Lower lobe of right lung (tissue), 2 donors: Measurements from ENCODE around the gene ITSN1. TPM values are rescaled to one million over a fixed set of nuclear protein-coding genes. Genes with fewer than 3 reads are reported as not detected.
"Not testable (repeated sequence)": the region's sequence is repeated elsewhere in the genome, so short reads cannot be mapped to it uniquely, and the experiment has no call there.

Experiments used
- ATAC-seq, 2 donors: fragments of 200-7000 bp; cut with Tn5 transposase; one replicate each; pipeline ENCODE4 v1.9.1; 2020 to 2022; ENCODE audit warnings: mild to moderate bottlenecking in 2 of 2, moderate library complexity in 2 of 2
- DNase-seq: peaks from one replicate; pipeline ENCODE4 v3.0.0-alpha.2; 2020
- H3K27ac ChIP-seq: fragments of 200-600 bp; one replicate; pipeline ENCODE4 v1.8.0; 2022
- H3K27me3 ChIP-seq: fragments of 200-600 bp; one replicate; pipeline ENCODE4 v1.8.0; 2022; ENCODE audit warnings: low read depth
- H3K36me3 ChIP-seq: fragments of 200-600 bp; one replicate; pipeline ENCODE4 v1.8.0; 2022; ENCODE audit warnings: mild to moderate bottlenecking
- H3K4me1 ChIP-seq: fragments of 200-600 bp; one replicate; pipeline ENCODE4 v1.8.0; 2022
- H3K4me3 ChIP-seq: fragments of 200-600 bp; one replicate; pipeline ENCODE4 v1.8.0; 2022; ENCODE audit warnings: mild to moderate bottlenecking
- H3K9me3 ChIP-seq: fragments of 200-600 bp; one replicate; pipeline ENCODE4 v1.8.0; 2022
- CTCF ChIP-seq: fragments of 200-600 bp; IDR thresholded peaks from one replicate; pipeline ENCODE4 v1.8.0; 2022; ENCODE audit warnings: antibody characterized with exemption, mild to moderate bottlenecking
- intact Hi-C: fragments of 100-400 bp; cut with DNase I; formaldehyde crosslinking; loops from one replicate; pipeline ENCODE4 v1.11.0; 2022
- total RNA-seq: library from RNA; stranded (reverse); fragmentation: NEBNext Ultra II Directional; extraction: Animal tissue kit (Norgen Biotek cat#: 25700); gene quantifications from one replicate; pipeline ENCODE4 v1.2.1, GENCODE V29; 2021
- donor health status: DM: no; HTN: yes; CAD: no; lungs with severe emphysema.

Gene ITSN1
- total RNA-seq, 1 donor from 2014 or later = 31.4 TPM

DNA sequence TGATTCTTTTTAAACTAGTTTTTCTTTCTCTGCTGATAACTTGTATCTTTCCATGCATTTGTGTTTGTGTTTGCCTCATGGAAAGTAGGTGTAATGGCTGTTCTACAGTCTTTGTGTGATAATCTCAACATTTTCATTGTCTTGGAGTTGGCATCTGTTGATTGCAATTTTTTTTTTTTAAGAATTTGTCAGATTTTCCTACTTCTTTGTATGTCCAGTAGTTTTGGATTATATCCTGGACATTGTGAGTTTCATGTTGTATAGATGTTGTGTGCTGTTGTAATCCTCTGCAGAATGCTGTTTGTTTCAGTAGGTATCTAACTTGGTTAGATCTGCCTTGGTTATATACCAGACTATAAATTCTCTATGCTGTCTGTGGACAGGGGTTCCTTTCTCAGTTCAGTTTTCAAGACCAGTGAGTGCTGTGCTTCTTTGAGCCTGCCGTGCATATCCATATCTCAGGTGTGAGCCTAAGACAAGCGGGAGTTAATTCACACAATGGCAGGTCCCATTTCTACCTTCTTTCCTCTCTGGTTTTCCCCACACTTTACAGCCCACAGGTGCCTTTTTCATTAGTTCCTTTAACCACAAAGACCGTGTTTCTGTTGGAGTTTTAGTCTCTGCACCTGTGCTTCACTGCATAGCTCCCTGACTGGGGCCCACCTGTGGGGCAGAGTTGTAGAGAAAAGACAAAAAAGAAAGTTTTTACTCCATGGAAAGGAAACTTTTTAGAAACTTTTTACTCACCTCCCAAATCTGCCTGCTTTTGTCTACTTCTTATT, 69.9 kb downstream of the ITSN1 start:
- TF ChIP-seq CTCF = no peak
- no peaks in the 10 kb centered on the region for H3K27me3 ChIP-seq
- peaks cover 4% of the 10 kb centered on the region for H3K4me1 ChIP-seq
- no peak overlapping the region for H3K27ac ChIP-seq
- ATAC-seq (no peak), DNase-seq (no peak)
- H3K4me3 ChIP-seq = no peak overlapping the region
- peaks cover 11% of the 10 kb centered on the region for H3K9me3 ChIP-seq
- no peaks in the 10 kb centered on the region for H3K36me3 ChIP-seq
- intact Hi-C loops = no loop called here

DNA sequence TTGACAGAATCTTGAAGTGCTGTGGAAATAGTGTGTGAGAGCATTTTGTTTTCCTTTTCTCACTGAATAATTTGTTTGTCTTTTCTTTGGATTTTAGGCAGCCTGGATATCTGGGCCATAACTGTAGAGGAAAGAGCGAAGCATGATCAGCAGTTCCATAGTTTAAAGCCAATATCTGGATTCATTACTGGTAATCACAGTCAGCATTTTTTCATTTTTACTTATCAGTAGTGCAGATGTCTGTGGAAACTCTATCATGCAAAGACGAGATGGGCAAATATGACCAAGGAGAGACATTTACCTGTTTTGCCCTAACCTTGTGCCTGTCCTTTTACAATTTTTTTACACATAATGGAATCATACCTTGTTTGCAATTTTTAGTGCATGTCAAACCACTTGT, 78.8 kb downstream of the ITSN1 start:
- TF ChIP-seq CTCF = no peak
- H3K4me1 ChIP-seq = no peaks in the 10 kb centered on the region
- no peak overlapping the region for H3K4me3 ChIP-seq
- no peaks in the 10 kb centered on the region for H3K27me3 ChIP-seq
- no peak for ATAC-seq
- H3K27ac ChIP-seq = no peak overlapping the region
- peaks cover 25% of the 10 kb centered on the region for H3K36me3 ChIP-seq
- no peaks in the 10 kb centered on the region for H3K9me3 ChIP-seq
- intact Hi-C loops = no loop called here
- DNase-seq = no peak

DNA sequence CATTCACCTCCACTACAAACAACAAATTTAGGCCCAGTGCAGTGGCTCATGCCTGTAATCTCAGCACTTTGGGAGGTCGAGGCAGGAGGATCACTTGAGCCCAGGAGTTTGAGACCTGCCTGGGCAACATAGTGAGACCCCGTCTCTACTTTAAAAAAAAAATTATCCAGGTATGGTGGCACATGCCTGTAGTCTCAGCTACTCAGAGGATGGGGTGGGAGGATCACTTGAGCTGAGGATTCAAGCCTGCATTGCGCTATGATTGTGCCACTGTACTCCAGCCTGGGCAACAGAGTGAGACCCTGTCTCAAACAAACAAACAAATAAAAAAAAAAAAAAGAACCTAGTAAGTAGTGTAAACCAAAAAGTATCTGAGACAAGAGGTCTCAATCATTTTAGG, 86.8 kb downstream of the ITSN1 start:
- H3K4me3 ChIP-seq, H3K27ac ChIP-seq, intact Hi-C loops, H3K36me3 ChIP-seq, ATAC-seq, H3K9me3 ChIP-seq, H3K27me3 ChIP-seq, DNase-seq, H3K4me1 ChIP-seq: not testable (repeated sequence)

DNA sequence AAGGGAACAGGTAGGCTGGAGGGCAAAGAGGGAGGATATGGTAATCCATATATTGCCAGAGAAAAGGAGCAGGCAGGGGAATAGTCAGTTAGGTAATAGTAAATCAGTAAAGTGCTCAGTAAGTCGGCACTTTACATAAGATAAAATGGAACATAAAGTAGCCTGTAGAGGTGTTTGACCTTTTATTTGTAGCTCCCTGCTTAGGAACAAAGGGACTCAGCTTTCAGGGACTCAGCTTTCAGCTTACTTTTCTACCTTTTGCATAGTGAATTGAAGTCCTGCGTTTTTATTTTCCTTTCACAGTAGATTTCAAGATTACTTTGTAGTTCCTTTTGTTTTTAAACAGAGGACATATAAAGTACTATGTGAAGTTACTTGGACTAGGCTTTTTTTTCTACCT, 87.3 kb downstream of the ITSN1 start:
- Histone ChIP-seq H3K36me3 (peaks cover 4% of the 10 kb centered on the region), H3K4me1 (no peaks in the 10 kb centered on the region), H3K27ac (no peak overlapping the region), H3K27me3 (no peaks in the 10 kb centered on the region), H3K4me3 (no peak overlapping the region), H3K9me3 (no peaks in the 10 kb centered on the region)
- no peak for TF ChIP-seq CTCF
- ATAC-seq (no peak), DNase-seq (no peak)
- intact Hi-C loops = no loop called here

DNA sequence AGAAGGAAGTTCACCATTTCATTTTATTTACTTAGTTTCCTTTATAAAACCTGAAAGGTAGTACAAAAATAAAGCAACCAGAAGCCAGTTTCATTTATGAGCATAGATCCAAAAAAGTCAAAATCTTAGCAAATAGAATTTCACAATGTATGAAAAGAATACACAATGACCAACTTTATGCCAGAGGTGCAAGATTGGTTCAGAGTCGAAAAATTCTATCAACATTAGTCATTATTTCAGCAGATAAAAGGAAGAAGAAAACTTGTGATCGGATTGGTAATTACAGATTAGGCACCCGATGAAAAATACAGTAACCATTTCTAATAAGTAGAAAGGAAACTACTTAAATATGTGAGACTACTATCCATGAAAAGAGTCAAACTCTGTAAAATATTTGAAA, 89.1 kb downstream of the ITSN1 start:
- ATAC-seq (no peak), DNase-seq (no peak)
- intact Hi-C loops = no loop called here
- Histone ChIP-seq H3K27ac (no peak overlapping the region), H3K27me3 (no peaks in the 10 kb centered on the region), H3K4me1 (no peaks in the 10 kb centered on the region), H3K9me3 (no peaks in the 10 kb centered on the region), H3K4me3 (no peak overlapping the region), H3K36me3 (no peaks in the 10 kb centered on the region)
- no peak for TF ChIP-seq CTCF

DNA sequence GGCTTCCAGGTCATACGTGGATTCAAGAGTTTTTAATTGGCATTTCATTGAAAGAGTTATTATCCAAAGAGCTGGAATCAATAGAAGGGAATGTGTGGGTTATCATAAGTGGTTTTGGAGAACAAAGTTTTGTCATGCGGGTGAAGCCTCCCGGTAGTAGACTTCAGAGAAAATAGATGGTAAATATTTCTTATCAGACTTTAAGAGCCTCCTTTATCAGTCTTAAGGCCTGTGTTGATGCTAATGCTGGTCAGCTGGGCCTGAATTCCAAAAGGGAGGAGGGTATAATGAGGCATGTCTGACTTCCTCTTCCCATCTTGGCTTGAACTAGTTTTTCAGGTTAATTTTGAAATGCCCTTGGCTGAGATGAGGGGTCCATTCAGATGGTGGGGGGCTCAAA, 89.7 kb downstream of the ITSN1 start:
- TF ChIP-seq CTCF = no peak
- Histone ChIP-seq H3K27ac (no peak overlapping the region), H3K4me1 (no peaks in the 10 kb centered on the region), H3K4me3 (no peak overlapping the region), H3K9me3 (no peaks in the 10 kb centered on the region), H3K27me3 (no peaks in the 10 kb centered on the region), H3K36me3 (no peaks in the 10 kb centered on the region)
- intact Hi-C loops = no loop called here
- ATAC-seq (no peak), DNase-seq (no peak)
